Measurements from ENCODE around the gene CLN5.
"Not testable (repeated sequence)": the region's sequence is repeated elsewhere in the genome, so short reads cannot be mapped to it uniquely, and the experiment has no call there.

The CLN5 gene

DNA sequence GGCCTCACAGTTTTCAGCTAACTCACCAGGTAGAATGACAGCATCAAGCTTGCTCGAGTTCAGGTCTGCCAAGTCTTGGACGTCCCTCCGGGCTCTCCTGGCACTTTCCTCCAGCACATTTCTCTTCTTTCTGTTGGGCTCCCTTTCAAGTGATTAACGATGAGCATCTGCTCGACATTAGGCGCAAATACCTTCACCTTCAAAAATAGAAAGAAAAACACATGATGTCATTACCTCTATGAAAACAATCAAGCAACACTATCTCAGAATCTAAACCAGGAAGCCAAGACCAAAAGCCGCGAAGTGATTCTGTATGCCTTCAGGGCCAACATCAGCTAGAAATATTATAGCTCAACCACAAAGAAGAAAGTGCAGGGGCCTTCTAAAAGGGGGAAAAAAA lies 15.4 kb upstream of the CLN5 start:
- no peak for DNase-seq

DNA sequence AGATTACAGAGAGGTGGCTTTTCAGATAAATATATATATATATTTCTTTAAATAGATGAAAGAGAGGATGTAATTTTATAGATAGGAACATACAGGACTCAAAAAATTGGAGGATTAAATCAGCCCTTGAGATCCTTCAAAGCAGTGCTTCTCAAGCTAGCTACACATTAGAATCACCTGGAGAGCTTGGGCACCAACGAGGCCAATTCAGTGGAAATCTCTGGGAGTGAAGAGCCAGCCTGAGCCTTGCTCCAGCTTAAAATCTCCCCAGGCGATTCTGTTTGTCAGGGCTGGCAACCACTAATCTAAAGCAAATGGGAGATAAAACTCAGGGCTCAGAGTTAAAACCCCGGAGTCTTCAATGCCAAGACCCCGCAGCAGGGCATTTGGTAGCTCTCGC lies 15.0 kb upstream of the CLN5 start:
- DNase-seq = no peak

DNA sequence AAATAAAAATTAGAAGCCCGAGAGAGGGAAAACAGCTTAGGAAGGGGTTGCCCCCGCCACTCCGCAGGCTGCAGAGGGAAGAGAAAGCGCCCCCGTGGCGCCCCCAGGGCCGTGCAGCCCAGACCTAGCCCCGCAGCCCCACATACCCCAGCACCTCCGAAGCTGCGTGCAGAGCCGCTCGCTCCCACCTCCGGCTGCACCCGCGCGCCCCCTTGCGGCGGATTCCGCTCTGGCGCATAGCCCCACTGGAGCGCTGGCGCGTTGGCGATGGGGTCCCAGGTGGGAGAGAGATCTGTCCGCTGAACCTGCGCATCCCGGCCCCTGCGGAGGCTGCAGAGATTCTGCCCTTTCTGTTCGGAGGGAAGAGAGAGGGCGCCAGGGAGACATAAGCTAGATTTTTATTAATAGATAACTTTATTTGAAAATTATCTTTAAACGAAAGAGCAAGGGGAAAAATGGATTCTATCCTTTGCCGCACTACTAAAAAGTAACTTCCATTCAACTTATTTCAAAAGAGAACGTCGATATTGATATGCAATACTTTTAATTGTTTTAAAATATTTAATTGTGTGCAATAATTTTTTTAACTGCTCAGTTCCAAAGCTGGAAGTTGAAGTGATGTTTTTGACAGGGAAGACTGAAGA lies 11.7 kb upstream of the CLN5 start:
- DNase-seq = peak; percentile 72

DNA sequence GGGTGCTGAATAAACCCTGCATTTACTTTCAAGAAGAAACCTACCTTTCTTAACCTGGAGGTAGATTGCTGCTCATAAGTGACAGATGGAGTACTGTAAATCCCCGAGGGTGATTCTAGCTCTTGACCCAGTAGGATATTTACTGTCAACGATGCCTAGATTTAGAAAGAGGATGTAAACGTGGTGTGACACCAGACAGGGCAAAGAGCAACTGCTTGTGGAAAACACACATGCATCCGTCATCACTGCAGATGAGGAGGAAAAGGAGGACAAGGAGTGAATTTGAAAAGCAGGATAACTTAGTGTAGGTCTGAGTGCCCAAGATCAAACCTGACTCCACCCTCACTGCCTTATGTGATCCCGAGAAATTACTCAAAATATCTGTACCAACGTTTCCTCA lies 9.8 kb upstream of the CLN5 start:
- no peak for DNase-seq

DNA sequence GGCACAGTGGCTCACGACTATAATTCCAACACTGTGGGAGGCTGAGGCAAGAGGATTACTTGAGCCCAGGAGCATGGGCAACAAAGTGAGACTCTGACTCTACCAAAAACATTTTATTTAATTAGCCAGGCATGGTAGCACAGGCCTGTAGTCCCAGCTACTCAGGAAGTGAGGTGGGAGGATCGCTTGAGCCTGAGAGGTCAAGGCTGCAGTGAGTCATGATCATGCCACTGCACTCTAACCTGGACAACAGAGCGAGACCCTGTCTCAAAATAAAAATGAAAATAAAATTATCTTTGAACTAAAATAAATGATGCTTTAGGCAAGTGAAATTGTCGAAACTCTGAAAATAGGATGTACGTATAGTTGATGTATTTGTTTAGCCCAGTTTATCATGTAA lies 8.2 kb upstream of the CLN5 start:
- DNase-seq = no peak

DNA sequence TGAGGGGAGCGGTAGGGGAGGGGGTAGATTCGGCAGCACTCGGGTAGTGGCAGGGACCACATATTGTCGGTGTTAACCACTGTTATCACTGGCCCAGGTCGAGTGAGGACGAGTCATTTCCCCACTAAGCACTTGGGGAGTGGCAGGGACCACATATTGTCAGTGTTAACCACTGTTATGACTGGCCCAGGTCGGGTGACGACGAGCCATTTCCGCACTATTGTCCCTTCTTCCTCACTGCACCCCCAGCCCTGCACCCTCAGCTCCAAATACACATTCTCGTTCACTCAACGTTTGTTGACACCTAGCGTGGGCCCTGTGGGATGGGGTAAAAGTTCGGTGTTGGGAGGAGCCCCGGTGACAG lies 467 bp upstream of the CLN5 start:
- DNase-seq = peak; percentile 69

DNA sequence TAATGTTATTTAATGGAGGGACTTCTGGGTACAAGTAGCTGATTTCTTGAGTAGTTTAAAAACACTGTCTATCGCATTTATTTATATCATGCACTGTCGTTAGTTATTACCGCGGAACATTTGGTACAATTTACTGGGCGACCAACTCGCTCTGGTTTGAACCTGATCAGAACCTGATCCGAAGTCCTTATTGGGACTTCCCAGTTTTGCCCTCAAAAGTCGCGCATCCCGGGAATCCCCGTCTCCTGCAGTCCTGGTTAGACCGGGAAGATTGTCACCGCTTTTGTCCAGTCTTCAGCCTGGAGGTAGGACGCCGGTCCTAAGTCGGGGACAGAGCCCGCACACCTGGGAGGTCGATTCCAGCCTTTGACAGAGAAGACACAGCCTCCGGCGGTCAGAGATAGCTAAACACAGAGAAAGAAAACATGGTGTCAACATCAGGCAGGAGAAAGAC lies 694 bp downstream of the CLN5 start:
- peak; percentile 14 for DNase-seq

DNA sequence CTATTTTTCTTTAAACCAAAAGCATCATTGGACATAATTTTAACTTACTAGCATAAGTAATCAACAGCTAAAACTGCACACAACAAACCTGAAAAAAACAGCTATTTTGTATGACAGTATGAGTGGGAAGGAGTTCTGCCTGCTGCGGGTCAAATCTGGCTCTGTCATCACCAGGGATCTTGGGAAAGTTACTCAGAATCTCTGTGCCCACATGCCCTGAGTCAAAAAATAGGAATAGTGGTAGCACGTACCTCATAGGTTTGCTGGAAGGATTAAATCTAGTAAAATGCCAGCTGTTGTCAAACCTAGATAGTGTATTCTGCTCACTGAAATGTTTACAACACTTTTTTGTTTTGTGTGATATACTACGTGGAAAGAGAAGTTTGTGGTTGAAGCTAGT lies 1.1 kb downstream of the CLN5 start:
- DNase-seq = no peak

DNA sequence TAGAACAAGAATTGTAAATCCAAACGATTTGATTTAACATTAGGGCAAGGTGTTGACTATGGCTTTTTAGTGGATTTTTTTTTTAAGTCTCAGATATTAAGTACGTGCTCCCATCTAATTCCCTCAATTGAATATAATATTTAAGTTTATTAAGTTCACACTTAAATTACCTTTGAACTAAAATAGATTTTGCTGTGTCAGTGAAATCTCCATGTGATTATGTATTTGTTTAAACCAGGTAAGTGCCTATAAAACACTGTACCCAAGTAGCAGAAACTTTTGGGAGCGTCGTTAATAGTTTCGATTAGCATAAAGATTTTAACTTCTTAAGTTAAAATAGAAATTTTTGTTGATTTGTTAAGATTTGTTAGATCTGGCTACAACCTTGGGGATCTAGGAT lies 1.6 kb downstream of the CLN5 start:
- DNase-seq = no peak

DNA sequence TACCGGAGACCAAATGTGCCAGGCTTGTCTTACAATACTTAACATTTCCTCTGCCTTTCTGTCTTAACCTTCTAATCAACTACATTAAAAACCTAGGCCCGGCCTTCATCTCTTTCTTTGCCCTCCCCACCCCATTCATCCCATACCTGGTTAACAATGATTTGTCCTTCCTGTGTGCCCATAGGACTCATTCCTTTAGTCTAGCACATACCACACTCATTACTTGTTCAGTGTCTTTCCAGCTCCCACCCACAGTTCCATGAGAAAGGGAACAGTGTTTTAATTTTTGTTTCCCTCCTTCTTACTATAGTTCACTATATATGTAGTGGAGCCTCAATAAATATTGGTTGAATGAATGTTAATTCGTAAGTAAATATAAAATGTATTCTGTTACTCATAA lies 2.4 kb downstream of the CLN5 start:
- DNase-seq = no peak

DNA sequence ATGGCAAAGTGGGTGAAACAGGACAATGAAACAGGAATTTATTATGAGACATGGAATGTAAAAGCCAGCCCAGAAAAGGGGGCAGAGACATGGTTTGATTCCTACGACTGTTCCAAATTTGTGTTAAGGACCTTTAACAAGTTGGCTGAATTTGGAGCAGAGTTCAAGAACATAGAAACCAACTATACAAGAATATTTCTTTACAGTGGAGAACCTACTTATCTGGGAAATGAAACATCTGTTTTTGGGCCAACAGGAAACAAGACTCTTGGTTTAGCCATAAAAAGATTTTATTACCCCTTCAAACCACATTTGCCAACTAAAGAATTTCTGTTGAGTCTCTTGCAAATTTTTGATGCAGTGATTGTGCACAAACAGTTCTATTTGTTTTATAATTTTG lies 8.6 kb downstream of the CLN5 start:
- no peak for DNase-seq

DNA sequence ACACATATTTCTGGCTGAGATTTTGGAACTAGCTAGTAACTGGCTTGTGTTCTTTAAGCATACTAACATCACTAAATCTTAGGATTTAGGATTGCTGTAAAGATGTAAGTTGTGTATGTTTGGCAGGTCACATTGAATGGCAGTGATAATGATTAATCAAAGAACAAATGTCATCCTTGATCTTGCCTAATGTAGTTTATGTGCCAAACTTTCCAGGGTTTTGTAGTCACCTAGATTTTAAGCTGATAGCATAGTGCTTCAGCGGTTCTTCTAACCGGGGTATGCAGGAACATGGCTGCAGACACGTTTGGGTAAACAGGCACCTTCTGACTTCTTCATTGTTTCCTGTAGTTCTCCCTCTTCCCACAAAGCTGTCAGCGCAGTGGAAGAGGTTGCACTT lies 9.7 kb downstream of the CLN5 start:
- no peak for DNase-seq

DNA sequence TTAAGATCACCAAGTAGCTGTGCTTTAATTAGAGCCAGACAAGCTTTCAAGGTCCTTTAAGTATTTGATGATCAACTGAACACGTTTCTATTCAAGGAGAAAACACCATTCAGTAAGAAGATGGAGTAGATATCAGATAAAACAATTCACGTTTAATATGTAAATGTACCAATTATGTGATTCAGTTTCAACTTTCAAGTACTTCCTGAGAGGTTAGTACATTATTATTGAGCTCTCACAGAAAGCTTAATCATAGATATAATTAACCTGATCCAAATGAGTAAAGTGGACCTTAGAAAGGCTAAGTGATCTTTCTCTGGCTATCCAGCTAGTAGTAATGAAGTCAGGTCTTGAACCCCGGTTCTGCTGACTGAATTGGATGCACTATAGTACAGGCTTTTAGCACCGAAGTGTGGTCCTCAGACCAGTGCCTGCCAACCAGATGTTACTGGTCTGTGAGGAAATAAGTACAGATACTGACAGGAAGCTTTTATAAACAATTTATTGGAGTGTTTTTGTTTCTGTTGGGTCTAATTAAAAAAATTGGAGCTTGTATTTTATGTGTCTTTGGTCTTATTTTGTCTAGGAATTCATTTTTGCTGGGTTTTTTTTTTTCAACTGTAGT lies 10.2 kb downstream of the CLN5 start:
- no peak for DNase-seq

DNA sequence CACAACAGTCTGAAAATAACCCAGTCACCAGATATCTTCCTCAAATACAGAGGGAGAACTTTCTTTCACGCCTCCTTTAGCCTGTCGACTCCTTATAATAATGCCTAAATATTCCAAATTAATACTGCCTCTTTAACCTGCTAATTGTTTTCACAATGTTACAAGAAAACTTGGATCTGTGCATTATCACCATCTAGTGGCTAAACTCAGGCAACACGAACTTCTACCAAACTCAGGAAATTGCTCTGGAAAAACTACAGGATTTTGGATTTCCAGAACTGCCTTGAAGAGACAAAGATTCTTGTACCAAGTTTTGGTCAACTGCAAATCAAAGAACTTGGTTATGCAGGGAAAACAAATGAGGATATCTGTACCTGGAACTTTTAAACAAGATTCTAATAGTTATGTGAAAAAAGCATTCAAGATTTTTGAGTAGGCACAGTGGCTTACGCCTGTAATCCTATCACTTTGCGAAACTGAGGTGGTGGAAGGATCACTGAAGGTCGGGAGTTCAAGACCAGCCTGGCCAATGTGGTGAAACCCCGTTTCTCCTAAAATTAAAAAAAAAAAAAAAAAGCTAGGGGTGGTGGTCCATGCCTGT lies 10.8 kb downstream of the CLN5 start:
- DNase-seq = no peak

DNA sequence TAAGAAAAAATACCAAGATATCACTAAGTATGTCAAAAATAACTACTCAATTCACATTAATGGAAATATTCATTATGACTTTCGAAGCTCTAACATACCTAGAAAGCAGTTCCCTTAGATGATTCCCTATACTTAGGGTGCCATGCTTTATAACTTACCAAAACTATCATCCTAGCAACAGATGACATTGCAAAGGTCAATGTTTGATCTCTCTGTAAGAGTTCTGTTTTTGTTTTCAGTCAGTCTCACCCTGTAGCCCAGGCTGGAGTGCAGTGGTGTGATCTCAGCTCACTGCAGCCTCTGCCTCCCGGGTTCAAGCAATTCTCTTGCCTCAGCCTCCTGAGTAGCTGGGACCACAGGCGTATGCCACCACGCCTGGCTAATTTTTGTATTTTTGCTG lies 16.5 kb downstream of the CLN5 start:
- not testable (repeated sequence) for DNase-seq

DNA sequence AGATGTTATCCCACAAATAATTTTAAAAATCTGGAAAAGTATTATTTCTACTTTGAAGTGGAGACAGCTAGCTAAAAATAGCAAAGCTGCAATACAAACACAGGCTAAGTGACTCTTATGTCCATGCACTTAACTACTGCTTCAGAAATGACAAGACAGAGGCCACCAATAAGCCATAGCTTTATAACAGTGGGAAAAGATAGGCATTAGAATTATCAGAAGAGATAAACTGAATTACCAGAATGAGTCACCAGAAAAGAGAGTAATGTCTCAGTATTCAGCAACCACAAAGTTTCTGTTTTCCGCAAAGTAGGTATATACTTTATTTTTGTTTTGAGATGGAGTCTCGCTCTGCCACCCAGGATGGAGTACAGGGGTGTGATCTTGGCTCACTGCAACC lies 17.1 kb downstream of the CLN5 start:
- DNase-seq = no peak

DNA sequence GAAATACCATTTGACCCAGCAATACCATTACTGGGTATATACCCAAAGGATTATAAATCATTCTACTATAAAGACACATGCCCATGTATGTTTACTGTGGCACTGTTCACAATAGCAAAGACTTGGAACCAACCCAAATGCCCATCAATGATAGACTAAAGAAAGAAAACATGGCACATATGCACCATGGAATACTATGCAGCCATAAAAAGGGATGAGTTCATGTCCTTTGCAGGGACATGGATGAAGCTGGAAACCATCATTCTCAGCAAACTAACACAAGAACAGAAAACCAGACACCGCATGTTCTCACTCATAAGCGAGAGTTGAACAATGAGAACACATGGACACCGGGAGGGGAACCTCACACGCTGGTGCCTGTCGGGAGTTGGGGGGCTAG lies 17.8 kb downstream of the CLN5 start:
- not testable (repeated sequence) for DNase-seq

DNA sequence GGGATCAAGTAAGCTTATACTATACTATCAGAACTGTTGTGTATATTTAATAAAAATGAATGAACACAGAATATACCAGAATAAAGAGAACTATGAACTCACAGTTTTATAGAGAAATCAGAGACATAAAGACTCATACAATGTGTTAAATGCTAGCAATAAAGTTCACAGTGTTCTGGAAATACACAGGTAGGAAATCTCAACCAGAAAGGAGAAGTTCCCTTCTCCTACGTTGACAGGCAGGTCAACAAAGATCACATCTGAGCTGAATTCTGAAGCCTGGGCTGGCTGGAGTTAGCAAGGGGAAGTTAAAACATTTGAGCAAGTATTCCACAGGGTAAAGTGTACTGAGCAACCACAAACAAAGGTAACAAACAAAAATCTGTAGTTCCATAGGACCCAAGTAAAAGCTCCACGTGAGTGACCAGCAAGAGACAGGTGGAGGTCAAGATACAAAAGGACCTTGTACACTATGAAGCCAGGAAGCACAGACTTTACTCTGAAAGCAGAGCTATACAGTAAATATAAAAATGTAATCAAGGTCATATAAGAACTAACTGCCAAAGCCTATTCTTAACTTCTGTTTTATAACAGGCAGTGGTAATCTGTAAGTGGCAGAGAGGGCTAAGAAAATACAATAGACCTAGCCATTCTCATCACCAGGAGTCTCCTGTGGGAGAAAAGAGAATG lies 22.1 kb downstream of the CLN5 start:
- no peak for DNase-seq

DNA sequence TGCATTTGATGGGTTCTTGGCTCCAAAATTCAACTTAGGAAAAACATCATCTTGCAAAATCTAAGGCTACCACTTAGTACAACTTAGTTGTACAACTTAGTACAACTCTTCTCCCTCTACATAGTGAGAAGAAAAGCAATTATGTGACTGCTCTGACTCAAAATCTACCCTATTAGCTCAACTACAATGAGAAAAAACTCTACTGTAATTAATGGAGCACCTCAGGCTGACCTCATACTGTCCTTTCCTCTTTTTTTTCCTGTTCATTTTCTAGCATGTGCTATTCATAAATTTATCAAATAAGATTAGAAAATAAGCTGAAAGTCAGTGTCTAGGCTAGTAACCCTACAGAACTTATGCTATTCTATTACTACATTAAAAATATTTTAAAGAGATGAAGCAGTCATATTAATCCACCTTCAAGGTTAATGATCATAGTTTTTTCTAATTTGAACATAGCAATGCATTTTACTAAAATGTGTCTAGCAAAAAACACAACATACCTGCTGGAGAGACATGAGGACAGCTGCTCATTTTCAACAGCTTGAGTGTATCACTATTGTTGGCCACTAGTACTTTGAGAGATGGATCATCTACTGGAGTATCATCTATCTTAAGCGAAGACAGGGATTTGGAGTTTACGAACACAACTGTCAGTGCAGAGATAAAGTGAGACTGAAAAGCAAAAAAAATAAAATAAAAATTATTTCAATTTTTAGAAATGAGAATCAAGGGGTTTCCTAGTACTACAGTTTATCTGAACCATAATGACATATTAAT lies 23.2 kb downstream of the CLN5 start:
- DNase-seq = no peak

DNA sequence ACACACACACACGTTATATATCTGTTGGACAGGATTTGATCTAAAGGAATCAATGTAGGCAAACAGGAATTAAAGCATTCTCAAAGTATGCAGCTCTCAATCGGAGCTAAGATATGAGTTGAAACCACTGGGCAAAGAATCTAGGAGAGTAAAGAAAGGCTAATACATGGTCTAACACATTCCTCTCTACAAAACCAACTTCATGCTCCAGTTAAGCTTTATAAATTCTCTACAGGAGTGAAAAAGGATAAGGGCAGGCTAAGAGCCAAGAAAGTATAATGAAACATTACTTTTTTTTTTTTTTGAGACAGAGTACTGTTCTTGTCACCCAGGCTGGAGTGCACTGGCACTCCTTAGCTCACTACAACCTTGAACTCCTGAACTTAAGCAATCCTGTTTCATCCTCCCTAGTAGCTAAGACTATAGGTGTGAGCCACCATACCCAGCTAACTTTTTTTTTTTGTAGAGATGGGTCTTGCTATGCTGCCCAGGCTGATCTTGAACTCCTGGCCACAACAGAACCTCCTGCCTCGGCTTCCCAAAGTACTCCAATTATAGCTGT lies 24.5 kb downstream of the CLN5 start:
- DNase-seq = no peak

DNA sequence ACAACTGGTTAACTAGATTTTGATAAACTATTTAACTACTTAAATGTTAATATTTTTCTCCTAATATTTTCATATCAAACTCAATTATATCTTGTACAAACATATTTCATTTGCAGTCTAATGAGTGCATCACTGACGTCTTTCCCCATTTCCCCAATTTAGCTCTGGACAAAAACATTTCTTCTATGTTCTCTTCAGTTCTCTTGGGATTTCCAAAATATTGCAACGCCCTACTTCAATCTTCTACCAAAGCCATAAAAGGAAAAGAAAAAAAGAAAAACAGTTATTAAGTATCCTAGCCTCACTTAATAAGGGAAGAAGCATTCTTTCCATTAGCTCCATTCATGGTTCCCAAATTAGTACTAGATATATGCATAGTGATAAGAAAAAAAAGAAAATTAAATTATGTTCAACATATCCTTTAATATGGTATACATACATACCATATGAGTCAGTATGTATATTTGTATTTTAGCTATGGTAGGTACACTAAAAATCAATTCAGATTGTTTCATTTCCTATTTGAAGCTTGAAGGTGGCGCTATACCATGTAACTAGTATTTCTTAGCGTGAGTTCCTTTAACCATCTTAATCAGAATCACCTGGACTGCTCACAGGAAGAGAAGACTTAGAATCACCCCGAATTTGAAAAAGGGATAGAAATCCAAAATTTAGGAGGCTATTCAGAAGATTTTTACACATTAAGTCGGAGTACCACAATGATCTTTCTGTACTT lies 25.2 kb downstream of the CLN5 start:
- DNase-seq = no peak

DNA sequence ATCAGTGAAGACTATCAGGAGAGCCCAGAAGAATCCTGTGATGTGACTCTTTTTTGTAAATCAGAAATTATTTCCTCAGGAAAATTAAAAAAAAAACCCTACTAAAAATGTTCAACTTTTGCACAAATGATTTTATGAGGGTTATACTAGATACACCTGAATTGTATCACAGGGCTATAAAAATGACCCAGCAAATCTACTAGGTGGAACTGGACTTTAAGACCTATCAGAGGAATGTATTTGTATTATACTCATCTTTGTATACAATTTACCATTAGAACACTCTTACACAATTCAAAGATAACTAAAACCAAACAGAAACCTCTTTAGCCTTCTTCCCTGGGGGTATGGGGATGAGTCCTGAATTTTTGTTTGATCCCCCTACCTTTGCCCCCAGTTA lies 27.9 kb downstream of the CLN5 start:
- no peak for DNase-seq
